ENCODE data around the gene GRP. TPM values are rescaled to one million over a fixed set of nuclear protein-coding genes. Genes with fewer than 3 reads are reported as not detected.

The GRP gene
- total RNA-seq, 1 experiment from 2014 or later, result not detected

DNA sequence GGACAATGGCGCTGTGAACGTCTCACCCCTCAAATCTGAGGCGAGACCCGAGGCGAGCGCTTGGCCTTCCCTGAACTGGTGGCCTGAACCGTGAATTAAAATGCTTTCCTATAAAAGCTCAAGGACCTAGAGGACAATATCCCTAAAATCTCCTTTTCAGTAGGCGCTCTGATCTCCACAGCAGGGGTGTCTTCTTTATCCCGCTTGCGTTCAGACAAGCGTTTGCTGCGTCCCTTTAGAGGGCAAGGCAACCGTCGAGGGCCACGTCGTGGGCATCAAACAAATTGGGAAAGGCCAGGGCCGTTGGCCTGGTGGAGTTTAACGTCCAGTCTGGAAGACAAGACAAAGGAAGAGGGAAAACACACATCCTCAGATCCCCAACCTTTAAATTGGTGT, 54.6 kb downstream of the GRP start:
- H2BK15ac ChIP-seq (ENCODE audit: low read depth, low read length), result no peak overlapping the region
- H3K18ac ChIP-seq (ENCODE audit: insufficient read length, low read depth, low read length), result no peak overlapping the region
- H4K20me1 ChIP-seq (ENCODE audit: control insufficient read depth, insufficient read depth, insufficient read length), result no peaks in the 10 kb centered on the region
- no peak overlapping the region for H2BK5ac ChIP-seq (ENCODE audit: insufficient read length, low read length)
- H2AK5ac ChIP-seq (ENCODE audit: insufficient read length, low read length), result no peak overlapping the region
- H3K27ac ChIP-seq (ENCODE audit: insufficient read length, low read depth, low read length), result no peak overlapping the region
- no peak overlapping the region for H4K8ac ChIP-seq (replicated peaks; ENCODE audit: insufficient read length, low read depth, low read length)
- no peak overlapping the region for H3K9ac ChIP-seq (ENCODE audit: extremely low read depth, insufficient read length, low read length)
- Mint-ChIP-seq H3K27ac (no peak overlapping the region), H3K9me3 (peaks cover 0 to 5% of the 10 kb centered on the region in 2 experiments; a peak in 1 of 5 replicates), H3K4me3 (peak overlapping the region; percentile 63 to 92), H3K4me1 (peaks cover 29 to 35% of the 10 kb centered on the region in 2 experiments), H3K27me3 (ENCODE audit: low read depth) (peaks cover 99% of the 10 kb centered on the region), H3K36me3 (ENCODE audit: insufficient read depth in 1 of 3, low read depth in 3 of 3) (no peaks in the 10 kb centered on the region)
- no peak for DNase-seq
- no peak overlapping the region for H4K91ac ChIP-seq (ENCODE audit: insufficient read length, low read depth, low read length)
- H3K79me2 ChIP-seq (ENCODE audit: insufficient read depth, low read length), result no peaks in the 10 kb centered on the region
- no peak for TF ChIP-seq CTCF (conservative IDR thresholded peaks at IDR 0.05)
- H3K23me2 ChIP-seq (ENCODE audit: insufficient read length, low read depth, low read length, poor library complexity, severe bottlenecking), result peaks cover 12% of the 10 kb centered on the region
- no CpG with 5 or more reads among the region's 18 CpGs for WGBS (ENCODE audit: extremely low coverage, insufficient read length, low lambda C conversion rate)
- H3K9me3 ChIP-seq (ENCODE audit: control insufficient read depth, low read depth, low read length), result no peaks in the 10 kb centered on the region
- no peak overlapping the region for H2BK120ac ChIP-seq (ENCODE audit: low read depth, low read length, poor library complexity, severe bottlenecking)
- no peak overlapping the region for H3K56ac ChIP-seq (ENCODE audit: insufficient read length, low read depth, low read length)
- H3K79me1 ChIP-seq (ENCODE audit: insufficient read depth, low read depth, low read length, poor library complexity, severe bottlenecking), result no peaks in the 10 kb centered on the region
- peaks cover 67% of the 10 kb centered on the region for H3K27me3 ChIP-seq (ENCODE audit: insufficient read depth, low read length)
- no peak overlapping the region for H2AFZ ChIP-seq (ENCODE audit: low read length)
- H2BK20ac ChIP-seq (ENCODE audit: low read depth, low read length, poor library complexity, severe bottlenecking), result no peak overlapping the region
- no peak overlapping the region for H3K23ac ChIP-seq (ENCODE audit: insufficient read length, low read depth, low read length)
- no peaks in the 10 kb centered on the region for H3K4me1 ChIP-seq (ENCODE audit: insufficient read depth, low read length)
- no peak overlapping the region for H4K5ac ChIP-seq (ENCODE audit: insufficient read length, low read depth, low read length)
- no peak overlapping the region for H2BK12ac ChIP-seq (ENCODE audit: insufficient read length, low read depth, low read length)
- no peak overlapping the region for H3T11ph ChIP-seq (ENCODE audit: low read length)
- H3K4me2 ChIP-seq (ENCODE audit: insufficient read depth, insufficient read length, low read length), result peak overlapping the region; percentile 48
- no peak overlapping the region for H3K4ac ChIP-seq (ENCODE audit: low read depth, low read length)
- no peak overlapping the region for H3K14ac ChIP-seq (ENCODE audit: insufficient read depth, low read length)

Measured in H9 (cell line).